OCI-LY3 (cell line): ENCODE measurements around the gene NBPF6.
"Not testable (repeated sequence)": the region's sequence is repeated elsewhere in the genome, so short reads cannot be mapped to it uniquely, and the experiment has no call there.

Source experiments
- EZH2phosphoT487 ChIP-seq: fragments of 200-600 bp; shearing (Covaris generic); IDR thresholded peaks from 2 replicates; pipeline ENCODE4 v1.6.1; 2018; ENCODE audit warnings: antibody characterized with exemption, mixed run types, low read depth
- TF ChIP-seq, protein P1 (sequence below): fragments of 200-600, 300-600 bp; sonication (generic); IDR thresholded peaks from 2 replicates; pipeline ENCODE4 v1.5.1; 2014; ENCODE audit warnings: antibody characterized with exemption, low read length, low read depth

DNA sequence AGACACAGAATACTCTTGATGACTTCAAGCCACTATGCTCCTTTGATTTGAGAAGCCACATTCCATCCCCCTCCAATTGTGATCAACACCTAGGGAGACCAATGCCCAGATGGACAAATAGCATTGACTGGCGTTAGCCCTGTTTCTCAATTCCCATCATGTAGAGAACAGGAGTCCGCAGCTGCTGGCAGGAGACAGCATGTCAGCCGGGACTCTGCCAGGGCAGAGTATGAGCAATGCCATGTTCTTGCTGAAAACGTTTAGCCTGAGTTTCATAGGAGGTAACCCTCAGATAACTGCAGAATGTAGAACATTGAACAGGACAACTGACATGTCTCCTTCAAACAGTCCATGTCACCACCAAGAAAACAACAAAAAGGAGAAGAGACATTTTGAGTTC lies 20.6 kb downstream of the NBPF6 start:
- TF ChIP-seq, protein P1, sequence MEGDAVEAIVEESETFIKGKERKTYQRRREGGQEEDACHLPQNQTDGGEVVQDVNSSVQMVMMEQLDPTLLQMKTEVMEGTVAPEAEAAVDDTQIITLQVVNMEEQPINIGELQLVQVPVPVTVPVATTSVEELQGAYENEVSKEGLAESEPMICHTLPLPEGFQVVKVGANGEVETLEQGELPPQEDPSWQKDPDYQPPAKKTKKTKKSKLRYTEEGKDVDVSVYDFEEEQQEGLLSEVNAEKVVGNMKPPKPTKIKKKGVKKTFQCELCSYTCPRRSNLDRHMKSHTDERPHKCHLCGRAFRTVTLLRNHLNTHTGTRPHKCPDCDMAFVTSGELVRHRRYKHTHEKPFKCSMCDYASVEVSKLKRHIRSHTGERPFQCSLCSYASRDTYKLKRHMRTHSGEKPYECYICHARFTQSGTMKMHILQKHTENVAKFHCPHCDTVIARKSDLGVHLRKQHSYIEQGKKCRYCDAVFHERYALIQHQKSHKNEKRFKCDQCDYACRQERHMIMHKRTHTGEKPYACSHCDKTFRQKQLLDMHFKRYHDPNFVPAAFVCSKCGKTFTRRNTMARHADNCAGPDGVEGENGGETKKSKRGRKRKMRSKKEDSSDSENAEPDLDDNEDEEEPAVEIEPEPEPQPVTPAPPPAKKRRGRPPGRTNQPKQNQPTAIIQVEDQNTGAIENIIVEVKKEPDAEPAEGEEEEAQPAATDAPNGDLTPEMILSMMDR: not testable (repeated sequence)
- TF ChIP-seq EZH2phosphoT487: not testable (repeated sequence)
